H1 (cell line): ENCODE results near the gene DAP. TPM values are rescaled to one million over a fixed set of nuclear protein-coding genes. Genes with fewer than 3 reads are reported as not detected.

Experiments
- CEBPB ChIP-seq: IDR thresholded peaks from 2 replicates; pipeline ENCODE4 v1.6.1; 2012; ENCODE audit warnings: low read depth, low read length
- CTCF ChIP-seq, 3 experiments: IDR thresholded peaks; 1 replicate in 2 of 3; 2 replicates in 1 of 3; pipeline versions ENCODE4 v1.5.1 to v1.6.1; 2011; ENCODE audit warnings: low read length in 3 of 3, mild to moderate bottlenecking in 3 of 3, inconsistent platforms in 2 of 3, low read depth in 1 of 3, moderate library complexity in 1 of 3; ENCODE audit not compliant: insufficient read depth in 1 of 3; ENCODE audit errors: control extremely low read depth in 1 of 3
- E2F6 ChIP-seq: IDR thresholded peaks from 2 replicates; pipeline ENCODE4 v1.6.1; 2012; ENCODE audit warnings: inconsistent platforms
- GTF2F1 ChIP-seq: IDR thresholded peaks from 2 replicates; pipeline ENCODE4 v1.6.1; 2012; ENCODE audit warnings: low read depth, low read length, improper control_type of control experiment, borderline replicate concordance
- SIRT6 ChIP-seq: IDR thresholded peaks from one replicate; pipeline ENCODE4 v1.7.1; 2012; ENCODE audit warnings: low read length, inconsistent platforms
- SIX5 ChIP-seq: IDR thresholded peaks from 2 replicates; pipeline ENCODE4 v1.6.1; 2011; ENCODE audit warnings: mild to moderate bottlenecking, low read depth, low read length
- polyA plus RNA-seq, 7 experiments: library from polyadenylated mRNA; depleted of rRNA in 3 of 7; stranded (reverse) in 5 of 7; unstranded in 2 of 7; fragments of >200 nt in 5 of 7; fragments of 200-250 nt in 2 of 7; gene quantifications; 1 replicate in 5 of 7; 2 replicates in 1 of 7; 4 replicates in 1 of 7; pipeline versions ENCODE4 v1.2.1 to v1.2.3, GENCODE V29; 2011 to 2013; ENCODE audit warnings: missing spikeins in 2 of 7, mixed read lengths in 2 of 7
- total RNA-seq: library from RNA; stranded (reverse); fragmentation: NEBNext Ultra II Directional; extraction: Animal tissue kit (Norgen Biotek cat#: 25700); gene quantifications from 2 replicates; pipeline ENCODE4 v1.2.1, GENCODE V29; 2021

DAP gene
- total and polyA plus RNA-seq, 2 of the 8 experiments (the other 6 are each of a cell fraction or from before 2014, with no cell fraction given) = 26.2 to 44.4 TPM

GRCh38 chr5:10635867-10636350 is 125.1 kb downstream of the DAP start (continued):
- TF ChIP-seq SIX5 (no peak), CEBPB (no peak), SIRT6 (no peak), CTCF (IDR thresholded peaks at IDR 0.05; ENCODE audit: control extremely low read depth in 1 of 3, insufficient read depth in 1 of 3, low read depth in 1 of 3, low read length in 3 of 3) (no peak), E2F6 (no peak), GTF2F1 (no peak)
